NOMO-1 (cell line): Measurements from ENCODE around the gene ZNF784.

Experiments used
- DNase-seq, 2 experiments: peaks; one replicate each; lab custom pipeline; 2025; ENCODE audit not compliant: unreplicated experiment in 2 of 2; lab: John Stamatoyannopoulos, UW

Gene ZNF784

DNA sequence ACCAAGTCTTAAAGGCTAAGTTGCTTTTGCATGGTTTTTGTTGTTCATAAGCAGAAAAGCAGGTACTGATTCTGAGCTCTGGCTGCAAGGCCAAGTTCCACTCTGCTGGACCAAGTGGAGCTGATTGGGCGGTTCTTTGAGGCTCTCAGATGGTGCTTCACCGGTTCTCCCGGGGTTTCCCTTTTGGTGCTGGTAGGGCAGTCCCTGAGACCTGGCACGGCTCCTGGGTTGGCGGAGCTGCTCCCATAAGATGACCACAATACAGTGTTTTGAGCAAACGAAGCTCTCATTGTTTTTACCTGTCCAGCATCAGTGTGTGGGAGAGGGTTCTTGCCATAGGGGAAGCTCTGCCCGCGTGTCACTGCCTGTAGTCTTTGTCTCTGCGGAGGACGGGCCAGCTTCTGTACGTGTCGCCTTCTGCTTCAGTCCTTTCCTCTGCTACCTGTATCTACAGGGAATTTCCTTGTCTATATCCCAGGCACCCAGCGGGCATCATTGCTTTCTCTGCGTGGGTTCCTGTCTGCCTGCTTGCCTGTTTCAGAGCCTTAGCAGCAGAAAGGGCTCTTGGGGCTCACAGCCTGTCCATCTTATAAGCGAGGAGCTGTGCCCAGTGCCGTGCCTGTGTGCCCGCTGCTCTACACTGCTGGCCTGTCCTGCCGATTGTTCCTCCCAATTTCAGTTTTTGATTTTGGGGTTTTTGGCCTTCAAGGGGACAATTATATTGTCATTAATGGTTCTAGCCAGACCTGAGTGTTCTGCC is 32.8 kb upstream of the ZNF784 start:
- DNase-seq: no peak

DNA sequence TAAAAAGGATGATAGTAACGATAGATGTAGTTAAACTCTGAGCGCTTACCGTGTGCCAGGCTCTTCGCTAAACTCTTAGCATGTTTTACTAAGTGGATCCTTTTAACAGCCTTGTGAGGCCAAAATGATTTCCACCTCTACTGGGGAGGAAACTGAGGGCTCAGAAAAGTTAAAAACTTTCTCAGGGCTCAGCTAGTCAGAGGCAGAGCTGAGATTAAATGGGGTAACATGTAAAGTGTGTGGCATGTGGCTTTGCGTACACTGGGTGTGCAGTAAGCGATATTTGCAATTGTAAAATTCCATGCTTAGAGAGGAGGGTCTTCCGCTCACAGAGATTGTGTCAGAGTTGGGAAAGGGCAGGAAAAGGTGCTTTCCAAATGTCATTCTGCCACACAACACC is 32.2 kb upstream of the ZNF784 start:
- no peak for DNase-seq

DNA sequence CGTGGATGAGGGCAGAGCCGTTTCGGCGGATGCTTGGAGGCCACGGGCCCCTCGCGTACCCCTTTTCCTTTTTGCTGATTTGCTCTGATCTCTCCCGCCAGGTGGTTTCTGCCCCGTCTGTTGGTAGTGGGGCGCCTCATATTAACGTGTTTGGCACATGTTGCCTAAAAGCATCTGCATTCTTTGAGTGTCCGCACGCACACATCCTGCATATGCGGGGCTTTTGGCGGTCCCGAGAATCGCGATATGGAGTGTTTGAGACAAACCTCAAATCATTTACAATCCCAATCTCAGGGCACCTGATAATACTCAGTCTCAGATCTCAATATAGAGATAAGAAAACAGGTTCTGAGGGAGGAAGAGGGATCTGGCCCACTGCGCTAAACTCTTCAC is 31.3 kb upstream of the ZNF784 start:
- DNase-seq: no peak

DNA sequence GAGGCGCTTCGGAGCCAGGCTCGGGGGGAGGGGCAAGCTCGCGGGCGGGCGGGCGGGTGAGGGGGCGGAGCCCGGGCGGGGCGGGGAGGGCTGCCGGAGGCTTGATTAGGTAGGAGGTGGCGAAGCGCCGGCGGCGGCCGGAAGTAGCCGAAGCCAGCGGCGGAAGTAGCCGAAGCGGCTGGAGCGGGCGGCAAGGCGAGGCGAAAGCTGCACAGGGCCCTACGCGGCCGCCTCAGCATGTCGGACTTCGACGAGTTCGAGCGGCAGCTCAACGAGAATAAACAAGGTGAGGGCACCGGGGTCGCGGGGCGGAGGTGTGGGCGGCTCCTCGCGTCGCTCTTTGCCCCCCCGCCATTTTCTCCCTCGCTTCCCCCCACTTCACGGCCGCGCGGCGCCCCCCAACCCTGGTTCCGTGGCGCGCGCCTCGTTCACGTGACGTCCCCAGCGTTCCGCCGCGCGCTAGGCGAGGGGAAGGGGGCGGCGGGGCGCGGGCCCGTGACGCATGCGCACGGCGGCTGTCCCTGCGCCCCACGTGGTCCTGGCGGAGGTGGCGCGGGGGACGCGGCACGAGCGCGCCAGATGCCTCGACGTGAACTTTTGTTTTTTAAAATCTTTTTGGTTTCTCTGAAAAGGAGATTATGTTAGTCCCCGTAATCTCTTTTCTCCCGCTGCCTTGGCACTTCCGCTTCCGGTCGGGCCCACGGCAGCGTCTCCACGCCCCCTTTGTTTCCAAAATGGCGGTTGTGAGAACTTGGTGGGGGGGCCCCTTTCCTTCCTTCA is 30.7 kb upstream of the ZNF784 start, which contains the start of gene U2AF2:
Gene U2AF2 (plus strand): TSS at position 168 of the 780 bp plus-strand sequence. CDS start 70 bp downstream, at position 238.
- DNase-seq: peak; percentile 92 to 94

DNA sequence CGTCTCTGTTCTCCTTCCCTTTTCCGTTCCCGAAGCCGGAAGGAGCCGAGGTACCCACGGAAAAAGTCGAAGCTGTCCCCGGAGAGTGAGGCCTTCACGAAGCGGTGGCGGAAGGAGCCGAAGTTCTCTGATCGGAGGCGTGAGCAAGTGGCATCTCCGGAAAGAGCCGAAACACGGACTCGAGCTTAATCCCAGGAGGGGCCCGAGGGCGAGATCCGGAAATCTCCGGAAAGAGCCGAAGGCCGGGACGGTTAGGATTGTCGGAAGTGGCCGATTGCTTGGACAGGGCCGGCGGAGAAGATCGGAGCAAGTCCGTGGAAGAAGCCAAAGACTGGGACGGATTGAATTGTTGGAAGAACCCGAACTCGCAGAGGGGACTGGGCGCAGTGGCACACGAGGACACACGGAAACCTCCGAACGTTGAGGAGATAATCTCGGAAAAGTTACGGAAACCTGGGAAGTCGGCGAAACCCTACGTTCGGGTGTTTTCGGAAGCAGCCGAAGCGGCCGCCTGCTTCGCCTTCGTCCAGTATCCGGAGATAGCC is 30.0 kb upstream of the ZNF784 start:
- DNase-seq: peak; percentile 99

DNA sequence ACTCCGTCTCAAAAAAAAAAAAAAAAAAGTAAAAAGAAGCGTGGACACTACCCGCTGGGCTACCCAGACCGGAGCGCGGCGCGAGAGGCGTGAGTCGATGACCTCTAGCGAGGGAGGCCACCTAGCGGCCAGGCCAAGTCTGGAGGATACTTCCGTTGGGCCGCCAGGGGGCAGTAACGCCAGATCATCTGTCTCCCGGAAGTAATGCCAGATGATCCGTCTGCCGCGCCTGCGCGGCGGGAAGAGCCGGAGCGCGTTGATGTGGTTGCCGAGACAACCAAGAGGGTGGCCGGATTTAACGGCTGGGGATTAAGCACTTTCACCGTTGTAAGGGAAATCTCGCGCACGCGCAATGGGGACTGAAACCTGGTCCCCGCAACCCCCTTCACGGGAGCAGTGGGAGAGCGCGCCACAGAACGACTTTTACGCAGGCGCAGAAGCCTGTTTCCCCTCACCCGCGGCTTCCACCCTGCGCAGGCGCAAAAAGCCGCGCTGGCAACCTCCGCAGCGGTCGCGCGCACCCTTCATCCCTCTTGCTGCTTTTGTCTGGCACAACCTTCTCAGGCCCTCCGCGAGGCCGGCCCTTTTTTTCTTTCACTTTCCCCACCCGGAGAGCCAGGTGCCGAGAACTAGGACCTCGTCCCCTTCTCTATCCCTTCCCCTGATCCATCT is 29.4 kb upstream of the ZNF784 start:
- DNase-seq: peak; percentile 92 to 96

DNA sequence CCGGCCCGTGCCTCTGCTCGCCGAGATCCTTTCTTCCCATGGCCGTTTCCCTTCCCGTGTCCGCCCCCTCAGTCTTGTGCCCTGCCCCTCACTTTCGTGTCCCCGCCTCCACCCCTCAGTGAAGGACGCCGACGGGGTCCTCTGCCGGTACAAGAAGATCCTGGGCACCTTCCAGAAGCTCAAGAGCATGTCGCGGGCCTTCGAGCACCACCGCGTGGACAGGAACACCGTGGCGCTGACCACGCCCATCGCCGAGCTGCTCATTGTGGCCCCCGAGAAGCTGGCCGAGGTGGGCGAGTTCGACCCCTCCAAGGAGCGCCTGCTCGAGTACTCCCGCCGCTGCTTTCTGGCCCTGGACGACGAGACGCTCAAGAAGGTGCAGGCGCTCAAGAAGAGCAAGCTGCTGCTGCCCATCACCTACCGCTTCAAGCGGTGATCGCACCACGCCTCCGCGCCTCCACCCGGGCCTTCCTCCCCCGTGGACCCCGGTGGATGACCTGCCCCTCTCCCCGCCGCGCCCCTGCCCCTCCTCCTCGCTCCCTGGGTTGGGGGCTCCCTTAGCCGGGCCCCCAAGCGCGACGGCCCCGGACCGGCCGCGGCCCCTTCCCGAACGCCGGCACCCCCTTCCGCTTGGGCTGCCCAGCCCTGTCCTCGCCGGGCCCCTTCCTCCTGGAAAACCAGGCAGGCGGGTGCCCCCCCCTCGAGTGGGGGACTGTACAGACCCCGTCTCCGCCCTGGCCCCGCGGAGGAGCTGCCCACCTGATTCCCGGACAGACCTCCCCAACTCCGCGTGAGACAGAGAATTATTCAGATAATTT is 28.2 kb upstream of the ZNF784 start:
- no peak for DNase-seq

DNA sequence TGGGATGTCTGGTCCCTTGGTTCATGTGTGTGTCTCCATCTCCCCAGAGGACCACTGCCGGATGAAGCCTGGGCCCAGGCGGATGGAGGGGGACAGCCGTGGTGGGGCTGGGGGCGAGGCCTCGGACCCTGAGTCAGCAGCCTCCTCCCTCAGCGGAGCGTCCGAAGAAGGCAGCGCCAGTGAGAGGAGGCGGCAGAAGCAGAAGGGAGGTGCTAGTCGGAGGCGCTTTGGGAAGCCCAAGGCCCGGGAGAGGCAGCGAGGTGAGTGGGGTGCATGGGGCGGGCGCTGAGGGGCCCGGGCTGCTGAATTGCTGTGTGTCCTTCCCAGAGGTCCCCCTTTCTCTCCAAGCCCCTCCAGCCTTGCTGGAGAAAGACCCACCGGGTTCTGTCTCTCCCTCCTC is 26.9 kb upstream of the ZNF784 start:
- no peak for DNase-seq

DNA sequence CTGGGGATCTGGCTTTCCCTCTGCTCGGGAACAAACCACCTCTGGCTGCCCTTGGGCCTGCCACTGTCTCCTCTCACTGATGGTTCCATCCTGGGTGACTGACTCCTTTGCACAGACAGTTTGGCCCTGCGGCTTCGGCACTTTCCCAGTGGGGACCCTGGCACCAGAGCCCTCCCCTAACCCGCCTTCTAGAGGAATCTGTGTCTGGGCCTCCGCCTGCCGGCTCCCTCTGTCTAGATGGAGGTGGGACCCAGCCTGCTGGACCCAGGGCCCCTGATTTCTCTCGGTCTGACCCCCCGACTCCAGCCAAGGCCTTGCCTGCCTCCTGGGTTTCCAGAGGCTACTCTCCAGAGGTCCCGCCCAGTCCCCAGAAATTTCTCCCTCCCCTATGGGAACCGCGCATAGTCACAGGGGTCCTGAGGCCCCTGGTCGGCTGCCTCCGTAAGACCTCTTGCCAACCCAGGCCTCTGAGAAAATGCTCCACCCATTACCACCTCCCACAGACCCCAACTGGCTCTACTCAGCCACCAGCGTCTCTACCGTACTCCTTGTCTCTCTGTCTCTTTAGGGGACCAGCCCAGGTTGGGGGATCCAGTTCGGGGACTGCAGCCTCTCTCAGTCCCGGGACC is 26.4 kb upstream of the ZNF784 start:
- no peak for DNase-seq

DNA sequence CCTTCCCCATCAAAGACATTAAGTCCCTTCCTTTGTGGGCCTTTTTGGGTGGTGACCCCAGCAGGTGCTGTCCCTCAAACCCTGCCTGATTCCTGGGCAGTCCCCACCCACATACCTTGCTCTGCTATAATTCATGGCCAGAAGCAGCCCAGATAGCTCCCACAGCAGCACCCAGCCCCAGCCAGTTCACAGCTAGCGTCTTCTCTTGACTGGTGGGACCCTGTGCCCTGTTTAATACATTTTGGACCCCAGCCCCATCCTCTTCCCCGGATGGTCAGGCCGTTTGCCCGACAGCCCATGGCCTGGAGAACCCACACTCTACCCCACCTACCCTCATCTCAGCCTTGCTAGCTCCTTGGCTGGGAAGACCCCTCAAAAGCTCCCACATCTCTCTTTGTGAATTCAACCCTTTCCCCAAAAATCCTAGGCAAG is 25.8 kb upstream of the ZNF784 start:
- no peak for DNase-seq

DNA sequence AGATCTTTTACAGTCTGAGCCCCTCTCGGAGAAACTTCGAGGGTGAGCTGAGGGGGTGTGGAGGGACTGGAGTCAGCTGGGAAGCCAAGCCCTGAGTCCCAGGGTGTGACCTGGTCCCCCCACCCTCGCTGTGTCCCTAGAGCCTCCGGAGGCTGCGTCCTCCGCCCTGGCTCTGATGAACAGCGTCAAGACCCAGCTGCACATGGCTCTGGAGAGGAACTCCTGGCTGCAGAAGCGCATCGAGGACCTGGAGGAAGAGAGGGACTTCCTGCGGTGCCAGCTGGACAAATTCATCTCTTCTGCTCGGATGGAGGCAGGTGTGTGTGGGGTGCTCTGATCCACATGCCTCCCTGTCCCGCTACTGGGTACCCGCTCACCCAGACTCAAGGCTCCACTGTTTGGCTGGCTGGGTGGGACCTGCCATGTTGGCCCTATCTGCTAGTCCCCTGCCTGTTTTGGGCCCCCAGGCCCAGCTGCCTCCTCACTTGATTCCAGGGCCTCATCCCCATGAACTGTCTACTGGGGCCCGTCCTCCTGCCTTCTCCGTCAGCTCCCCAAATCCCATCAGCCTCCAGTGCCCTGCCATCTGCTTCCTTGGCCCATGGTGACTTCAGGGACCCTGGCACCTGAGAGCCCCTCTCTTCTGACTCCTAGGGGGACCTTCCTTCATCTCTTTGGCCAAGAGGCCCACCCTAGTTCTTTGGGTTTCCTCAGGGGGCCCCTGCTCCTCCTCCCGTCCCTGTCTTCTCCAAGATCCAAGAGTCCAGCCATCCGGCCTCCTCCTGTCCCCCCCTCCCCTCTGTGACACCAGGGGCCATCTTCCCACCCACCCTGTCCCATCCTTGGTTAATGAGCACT is 25.1 kb upstream of the ZNF784 start:
- no peak for DNase-seq

DNA sequence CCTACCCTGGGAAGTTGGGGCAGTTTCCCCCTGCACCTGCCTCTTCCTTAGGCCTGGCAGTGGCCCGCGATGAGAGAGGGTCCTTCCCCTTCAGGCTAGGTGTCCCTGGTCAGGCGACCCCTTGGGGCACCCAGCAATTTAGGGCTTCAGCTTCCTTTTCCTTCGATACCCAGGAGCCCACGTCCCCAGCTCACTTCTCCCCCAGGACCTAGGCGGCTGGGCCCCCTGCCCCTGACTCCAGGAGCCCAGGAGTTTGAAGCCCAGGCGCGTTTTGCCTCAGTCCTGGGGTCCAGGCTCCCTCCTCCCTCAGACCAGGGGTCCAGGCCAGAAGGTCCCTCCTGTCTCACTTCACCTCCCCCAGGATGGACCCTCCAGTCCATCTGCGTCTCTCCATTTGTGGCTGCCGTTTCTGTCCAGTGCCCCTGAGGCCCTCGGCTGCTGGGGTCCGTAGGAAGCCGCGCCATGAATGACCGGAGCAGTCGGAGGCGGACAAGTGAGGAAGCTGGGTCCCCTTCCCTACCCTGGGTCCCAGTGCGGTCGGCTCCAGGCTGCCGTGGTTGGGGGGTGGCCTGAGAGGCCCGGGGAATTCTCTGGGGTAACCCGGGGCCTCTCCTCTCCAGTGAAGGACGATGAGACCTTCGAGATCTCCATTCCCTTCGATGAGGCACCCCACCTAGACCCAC is 24.4 kb upstream of the ZNF784 start:
- DNase-seq: no peak

DNA sequence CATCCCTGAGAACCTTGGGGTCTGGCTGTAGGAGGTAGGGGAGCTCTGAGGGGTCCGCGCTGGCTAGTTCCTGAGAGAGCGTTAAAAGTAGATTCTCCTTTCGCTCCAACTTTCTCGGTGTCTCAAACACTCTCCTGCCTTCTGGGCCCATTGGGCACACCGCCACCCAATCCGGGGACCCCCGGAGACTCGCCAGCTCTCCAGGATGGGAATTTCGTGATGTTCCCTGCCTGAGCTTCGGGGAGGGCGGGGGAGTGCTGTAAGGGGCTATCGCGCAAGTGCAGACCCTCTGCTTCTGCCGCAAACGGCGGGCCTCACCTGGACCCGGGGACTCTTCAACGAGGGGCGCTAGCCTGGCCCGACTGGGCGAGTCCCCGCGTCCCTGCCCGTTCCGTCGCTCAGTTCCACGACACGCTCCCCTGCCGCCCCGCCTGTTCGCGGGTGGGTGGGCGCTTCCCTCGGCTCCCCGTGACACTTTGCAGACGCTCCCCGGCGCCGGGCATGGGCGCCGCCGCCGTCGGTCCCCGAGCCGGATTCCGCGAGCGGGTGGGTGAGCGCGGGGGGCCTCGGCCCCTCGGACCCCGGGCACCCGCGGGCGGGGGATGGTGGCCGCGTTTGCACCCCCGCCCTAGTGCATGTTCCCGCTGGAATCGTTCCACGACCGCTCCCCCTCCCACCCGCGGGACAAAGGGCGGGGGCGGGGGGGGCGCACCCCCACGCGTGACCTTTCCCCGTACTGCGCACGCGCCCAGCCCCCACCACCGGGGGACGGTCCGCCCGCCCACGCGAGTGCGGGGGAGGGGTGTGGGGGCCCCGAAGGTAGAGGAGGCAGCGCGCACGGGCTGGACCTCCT is 23.6 kb upstream of the ZNF784 start, which contains the start of gene CCDC106:
Gene CCDC106 (plus strand): TSS at position 481 of the 853 bp plus-strand sequence. CDS start 835 bp downstream, outside the sequence.
- DNase-seq: peak; percentile 27 to 40

DNA sequence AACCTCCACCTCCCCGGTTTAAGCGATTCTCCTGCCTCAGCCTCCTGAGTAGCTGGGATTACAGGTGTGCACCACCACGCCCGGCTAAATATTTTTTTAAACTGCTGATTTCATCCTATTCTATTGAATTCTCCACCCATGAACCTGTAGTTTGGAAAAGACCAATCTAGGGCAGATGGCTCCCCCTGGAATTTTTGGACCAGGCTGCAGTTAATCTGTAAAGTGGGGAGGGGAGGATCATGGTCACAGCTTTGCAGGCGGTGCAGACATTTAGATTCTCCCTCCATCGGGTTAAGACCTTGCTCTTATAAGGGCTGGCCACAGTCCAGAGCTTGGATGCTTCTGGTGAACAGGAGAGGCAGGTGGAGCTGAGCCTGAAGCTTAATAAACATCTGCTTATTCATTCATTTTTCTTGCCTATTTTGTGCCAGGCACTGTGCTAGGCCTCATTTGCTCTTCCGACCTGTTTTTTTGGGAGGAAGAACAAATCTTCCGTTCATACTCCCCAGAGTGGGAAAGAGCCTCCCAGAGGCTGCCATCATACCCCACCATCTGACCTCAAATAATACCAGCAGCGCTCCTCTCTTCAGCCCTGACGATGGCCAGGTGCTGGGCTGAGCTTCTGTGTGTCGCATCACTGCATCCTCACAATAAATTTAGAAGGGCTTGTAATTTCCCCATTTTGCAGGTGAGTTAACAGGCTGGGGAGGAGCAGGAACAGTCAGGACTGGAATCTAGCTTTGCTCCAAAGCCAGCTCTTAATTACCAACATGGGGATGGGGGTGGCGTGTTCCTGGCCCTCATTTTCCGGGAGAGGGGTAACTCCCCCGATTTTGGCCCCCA is 22.7 kb upstream of the ZNF784 start:
- DNase-seq: no peak

DNA sequence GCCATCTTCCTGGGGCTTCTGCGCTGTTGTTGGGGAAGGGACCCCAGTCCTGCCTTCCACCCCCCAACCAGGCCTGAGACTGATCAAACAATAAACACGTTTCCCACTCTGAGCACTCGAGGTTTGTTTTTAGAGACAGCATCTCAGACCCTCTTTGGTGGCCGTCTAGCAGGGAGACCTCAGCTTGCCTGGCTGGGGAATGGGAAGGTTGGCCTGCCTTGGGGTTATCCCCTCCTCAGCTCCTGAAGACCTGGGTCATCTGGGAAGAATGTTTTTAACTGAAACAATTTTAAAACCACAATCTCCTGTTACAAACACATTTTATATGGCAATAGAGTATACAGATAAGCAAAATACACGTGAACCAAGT is 21.1 kb upstream of the ZNF784 start:
- no peak for DNase-seq

DNA sequence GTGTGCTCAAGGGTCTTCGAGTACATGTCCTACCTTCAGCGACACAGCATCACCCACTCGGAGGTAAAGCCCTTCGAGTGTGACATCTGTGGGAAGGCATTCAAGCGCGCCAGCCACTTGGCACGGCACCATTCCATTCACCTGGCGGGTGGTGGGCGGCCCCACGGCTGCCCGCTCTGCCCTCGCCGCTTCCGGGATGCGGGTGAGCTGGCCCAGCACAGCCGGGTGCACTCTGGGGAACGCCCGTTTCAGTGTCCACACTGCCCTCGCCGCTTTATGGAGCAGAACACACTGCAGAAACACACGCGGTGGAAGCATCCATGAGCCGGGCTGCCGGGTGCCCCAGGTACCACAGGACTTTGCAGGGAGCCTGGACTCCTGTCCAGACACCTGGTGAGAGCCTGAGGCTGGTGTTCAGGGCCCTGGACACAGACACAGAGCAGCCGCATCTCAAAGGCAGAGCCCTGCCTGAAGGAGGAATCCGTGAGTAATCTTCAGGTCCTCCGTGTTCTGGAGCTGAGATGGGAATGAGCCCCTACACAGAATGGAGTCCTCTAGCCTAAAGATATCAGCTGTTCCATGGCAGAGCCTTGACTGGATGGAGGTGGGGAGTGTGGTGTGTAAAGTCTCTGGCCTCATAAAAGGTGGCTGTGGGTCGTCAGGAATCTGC is 20.6 kb upstream of the ZNF784 start:
- no peak for DNase-seq
